ENCODE data around the gene SLC34A3.

- TF ChIP-seq CTCF (IDR thresholded peaks at IDR 0.05): no peak
- TF ChIP-seq POLR2A (IDR thresholded peaks at IDR 0.05; ENCODE audit: low read depth): no peak
- no peak for TF ChIP-seq EP300 (IDR thresholded peaks at IDR 0.05)
Measured at GRCh38 chr9:137267933-137268355, 37.2 kb downstream of the SLC34A3 start.
